Endodermal cell (in vitro differentiated cells): ENCODE measurements around the gene YWHAE. TPM values are rescaled to one million over a fixed set of nuclear protein-coding genes. Genes with fewer than 3 reads are reported as not detected.
A peak's percentile ranks its signal among the peaks of the same experiment; 100 is the strongest.

Experiments used
- DNase-seq: peaks from one replicate; pipeline ENCODE4 v3.0.0-alpha.2; 2017
- H3K27ac ChIP-seq: 2 replicates; pipeline ENCODE4 v1.5.1; 2013; ENCODE audit warnings: mild to moderate bottlenecking, low read depth, low read length, moderate library complexity
- H3K27me3 ChIP-seq: 2 replicates; pipeline ENCODE4 v1.6.1; 2013; ENCODE audit warnings: mild to moderate bottlenecking, low read length, moderate library complexity; ENCODE audit not compliant: insufficient read depth, control insufficient read depth, poor library complexity, severe bottlenecking
- H3K36me3 ChIP-seq: 2 replicates; pipeline ENCODE4 v1.7.0; 2013; ENCODE audit warnings: mild to moderate bottlenecking, low read length, moderate library complexity; ENCODE audit not compliant: control insufficient read depth, insufficient read depth
- H3K4me1 ChIP-seq: one replicate; pipeline ENCODE4 v1.7.0; 2013; ENCODE audit warnings: low read length; ENCODE audit not compliant: control insufficient read depth, insufficient read depth
- H3K4me3 ChIP-seq: 2 replicates; pipeline ENCODE4 v1.5.1; 2013; ENCODE audit warnings: mild to moderate bottlenecking, low read length, moderate library complexity
- H3K9ac ChIP-seq: 2 replicates; pipeline ENCODE4 v1.6.1; 2013; ENCODE audit warnings: mild to moderate bottlenecking, low read length, moderate library complexity; ENCODE audit not compliant: poor library complexity, severe bottlenecking; ENCODE audit errors: extremely low read depth
- H3K9me3 ChIP-seq: 2 replicates; pipeline ENCODE4 v1.6.1; 2013; ENCODE audit warnings: mild to moderate bottlenecking, low read length, moderate library complexity; ENCODE audit not compliant: control insufficient read depth
- H3K27ac Mint-ChIP-seq: 2 replicates; pipeline ENCODE4 v1.8.0; 2020; ENCODE audit warnings: mixed read lengths
- H3K27me3 Mint-ChIP-seq: 2 replicates; pipeline ENCODE4 v1.8.0; 2021; ENCODE audit warnings: mild to moderate bottlenecking, mixed read lengths; ENCODE audit not compliant: insufficient read depth
- H3K36me3 Mint-ChIP-seq: 2 replicates; pipeline ENCODE4 v1.8.0; 2020; ENCODE audit warnings: low read depth, mixed read lengths
- H3K4me1 Mint-ChIP-seq: 2 replicates; pipeline ENCODE4 v1.8.0; 2020; ENCODE audit warnings: mixed read lengths
- H3K4me3 Mint-ChIP-seq: 2 replicates; pipeline ENCODE4 v1.8.0; 2020; ENCODE audit warnings: mild to moderate bottlenecking, moderate library complexity, mixed read lengths
- H3K9me3 Mint-ChIP-seq: 2 replicates; pipeline ENCODE4 v1.8.0; 2020; ENCODE audit warnings: mild to moderate bottlenecking, mixed read lengths
- WGBS, 2 experiments: methylation state at CpG; one replicate each; pipeline versions ENCODE4 v1.1.5 to v1.1.7; 2013; ENCODE audit warnings: missing lambda C conversion rate in 2 of 2, mixed read lengths in 1 of 2; ENCODE audit not compliant: insufficient coverage in 1 of 2, insufficient read length in 1 of 2; 5-methylcytosine and 5-hydroxymethylcytosine counted together
- total RNA-seq, 2 donors: library from RNA; stranded (reverse); fragmentation: NEBNext Ultra II Directional in 1 of 2; extraction: Animal tissue kit (Norgen Biotek cat#: 25700) in 1 of 2; gene quantifications; 2 replicates in 1 of 2; 3 replicates in 1 of 2; pipeline ENCODE4 v1.2.1, GENCODE V29; 2021
- TF ChIP-seq, protein P1 (sequence below): fragments of 200-600 bp; sonication (generic); conservative IDR thresholded peaks from 2 replicates; pipeline ENCODE4 v1.5.0; 2021; ENCODE audit warnings: antibody characterized with exemption, mild to moderate bottlenecking

Gene YWHAE
- total RNA-seq, 2 donors from 2014 or later: 1,225 to 1,349 TPM

DNA sequence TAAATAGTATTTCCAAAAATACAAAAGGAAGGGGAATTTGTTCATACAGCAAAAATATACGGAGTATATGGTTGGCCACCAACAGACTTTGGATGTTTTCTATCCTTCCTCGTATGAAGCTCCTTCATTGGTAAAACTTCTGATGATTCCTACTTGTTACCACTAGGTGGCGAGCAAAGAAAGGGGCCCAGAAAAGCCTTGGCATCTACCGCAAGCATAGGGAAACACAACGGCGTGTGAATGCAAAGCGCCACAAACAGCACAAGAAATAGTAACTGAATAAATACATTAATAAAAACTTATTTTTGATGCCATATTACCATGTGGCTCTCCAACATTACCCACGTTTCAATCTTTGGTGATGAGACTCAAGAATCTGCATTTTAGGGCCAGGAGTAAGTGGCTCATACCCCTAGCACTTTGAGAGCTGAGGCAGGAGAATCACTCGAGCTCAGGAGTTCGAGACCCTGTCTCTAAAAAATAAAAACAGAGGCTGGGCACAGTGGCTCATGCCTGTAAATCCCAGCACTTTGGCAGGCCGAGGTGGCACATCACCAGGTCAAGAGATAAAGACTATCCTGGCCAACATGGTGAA lies 34.5 kb downstream of the YWHAE start:
- TF ChIP-seq, protein P1, sequence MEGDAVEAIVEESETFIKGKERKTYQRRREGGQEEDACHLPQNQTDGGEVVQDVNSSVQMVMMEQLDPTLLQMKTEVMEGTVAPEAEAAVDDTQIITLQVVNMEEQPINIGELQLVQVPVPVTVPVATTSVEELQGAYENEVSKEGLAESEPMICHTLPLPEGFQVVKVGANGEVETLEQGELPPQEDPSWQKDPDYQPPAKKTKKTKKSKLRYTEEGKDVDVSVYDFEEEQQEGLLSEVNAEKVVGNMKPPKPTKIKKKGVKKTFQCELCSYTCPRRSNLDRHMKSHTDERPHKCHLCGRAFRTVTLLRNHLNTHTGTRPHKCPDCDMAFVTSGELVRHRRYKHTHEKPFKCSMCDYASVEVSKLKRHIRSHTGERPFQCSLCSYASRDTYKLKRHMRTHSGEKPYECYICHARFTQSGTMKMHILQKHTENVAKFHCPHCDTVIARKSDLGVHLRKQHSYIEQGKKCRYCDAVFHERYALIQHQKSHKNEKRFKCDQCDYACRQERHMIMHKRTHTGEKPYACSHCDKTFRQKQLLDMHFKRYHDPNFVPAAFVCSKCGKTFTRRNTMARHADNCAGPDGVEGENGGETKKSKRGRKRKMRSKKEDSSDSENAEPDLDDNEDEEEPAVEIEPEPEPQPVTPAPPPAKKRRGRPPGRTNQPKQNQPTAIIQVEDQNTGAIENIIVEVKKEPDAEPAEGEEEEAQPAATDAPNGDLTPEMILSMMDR: peak; percentile 94
- DNase-seq: peak; percentile 86
- Mint-ChIP-seq H3K27me3 (no peaks in the 10 kb centered on the region), H3K9me3 (no peaks in the 10 kb centered on the region), H3K4me3 (no peak overlapping the region), H3K36me3 (peaks cover 45% of the 10 kb centered on the region), H3K27ac (peak overlapping the region; percentile 36), H3K4me1 (peaks cover 12% of the 10 kb centered on the region)
- Histone ChIP-seq H3K4me3 (no peak overlapping the region), H3K36me3 (peaks cover 64% of the 10 kb centered on the region), H3K27ac (peak overlapping the region; percentile 14), H3K9ac (no peak overlapping the region), H3K4me1 (no peaks in the 10 kb centered on the region), H3K27me3 (no peaks in the 10 kb centered on the region), H3K9me3 (no peaks in the 10 kb centered on the region)
- WGBS, 2 experiments: 38 to 39% methylated on average over 7 to 8 of the region's 11 CpGs

DNA sequence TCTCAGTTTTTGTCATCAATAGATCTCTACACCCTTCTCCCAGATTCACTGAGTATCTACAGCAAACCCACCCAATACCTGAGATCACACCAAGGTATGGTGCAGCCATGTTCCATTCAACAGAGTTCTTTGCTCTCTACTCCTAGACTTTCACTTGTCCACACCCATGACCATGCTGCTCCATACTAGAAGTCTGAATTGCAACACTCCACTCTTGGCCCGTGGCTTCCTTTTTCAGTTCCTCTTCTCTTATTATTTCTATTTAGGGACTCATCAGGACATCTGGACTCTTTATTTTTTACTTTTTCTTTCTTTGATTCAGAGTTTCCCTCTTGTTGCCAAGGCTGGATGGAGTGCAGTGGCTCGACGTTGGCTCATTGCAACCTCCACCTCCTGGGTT lies 37.1 kb downstream of the YWHAE start:
- Mint-ChIP-seq H3K27me3 (no peaks in the 10 kb centered on the region), H3K36me3 (peaks cover 58% of the 10 kb centered on the region), H3K4me3 (no peak overlapping the region), H3K4me1 (peaks cover 9% of the 10 kb centered on the region), H3K27ac (peak overlapping the region; percentile 16), H3K9me3 (no peaks in the 10 kb centered on the region)
- H3K4me1 ChIP-seq: no peaks in the 10 kb centered on the region
- DNase-seq: no peak
- no peaks in the 10 kb centered on the region for H3K9me3 ChIP-seq
- H3K4me3 ChIP-seq: no peak overlapping the region
- H3K27me3 ChIP-seq: no peaks in the 10 kb centered on the region
- H3K27ac ChIP-seq: no peak overlapping the region
- peaks cover 79% of the 10 kb centered on the region for H3K36me3 ChIP-seq
- no peak overlapping the region for H3K9ac ChIP-seq
- WGBS, 2 experiments: 98 to 100% methylated on average over 2 to 3 of the region's 3 CpGs
- TF ChIP-seq, protein P1: no peak

DNA sequence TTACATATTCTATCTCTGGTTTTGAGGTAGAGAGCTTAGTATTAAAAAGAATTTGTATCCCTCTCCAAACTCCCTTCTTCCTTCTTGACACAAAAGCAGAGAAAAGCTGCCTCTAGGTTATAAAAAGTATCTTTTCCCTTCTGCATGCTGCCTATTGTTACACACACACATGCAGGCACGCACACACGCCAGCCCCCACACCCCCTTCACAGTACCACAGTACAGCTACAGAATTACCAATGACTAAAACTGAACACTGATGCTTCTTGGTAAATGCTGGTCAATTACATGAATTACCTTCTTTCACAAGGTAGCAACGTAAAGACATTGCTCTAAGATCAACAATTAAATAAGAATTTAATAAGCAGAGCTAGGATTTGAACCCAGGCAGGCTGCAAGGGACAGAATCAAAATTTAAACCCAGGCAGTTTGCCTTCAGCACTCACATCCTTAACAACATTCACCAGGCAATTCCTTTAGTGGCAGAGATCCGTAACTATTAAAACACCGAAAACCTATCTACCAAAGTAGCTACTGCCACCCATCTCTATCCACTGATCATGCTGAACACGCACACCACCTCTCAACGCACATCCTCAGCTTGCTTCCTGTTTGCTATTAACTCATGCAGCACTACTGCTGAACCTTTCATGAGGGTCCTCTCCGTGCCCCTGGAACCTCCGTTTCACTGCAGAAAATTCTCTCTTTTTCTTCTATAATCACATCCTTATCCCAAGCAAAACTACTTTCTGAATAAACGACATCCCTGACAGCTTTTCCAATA lies 37.8 kb downstream of the YWHAE start:
- no peak overlapping the region for H3K4me3 ChIP-seq
- H3K27me3 ChIP-seq: no peaks in the 10 kb centered on the region
- peaks cover 59% of the 10 kb centered on the region for H3K36me3 Mint-ChIP-seq
- H3K27me3 Mint-ChIP-seq: no peaks in the 10 kb centered on the region
- DNase-seq: no peak
- no peak overlapping the region for H3K9ac ChIP-seq
- no peaks in the 10 kb centered on the region for H3K4me1 ChIP-seq
- H3K36me3 ChIP-seq: peaks cover 80% of the 10 kb centered on the region
- H3K27ac ChIP-seq: no peak overlapping the region
- TF ChIP-seq, protein P1: no peak
- H3K9me3 Mint-ChIP-seq: no peaks in the 10 kb centered on the region
- peaks cover 3% of the 10 kb centered on the region for H3K4me1 Mint-ChIP-seq
- H3K4me3 Mint-ChIP-seq: no peak overlapping the region
- 94 to 96% methylated on average over 10 of the region's 10 CpGs for WGBS, 2 experiments
- H3K27ac Mint-ChIP-seq: peak overlapping the region; percentile 16
- H3K9me3 ChIP-seq: no peaks in the 10 kb centered on the region
